Middle frontal gyrus (tissue), 1 donor: Measurements from ENCODE around the gene CCDC88B.

ENCODE experiments used
- DNase-seq: peaks from one replicate; pipeline ENCODE4 v3.0.0-alpha.2; 2015; ENCODE audit warnings: low spot score; ENCODE audit errors: extremely low spot score

The CCDC88B gene

DNA sequence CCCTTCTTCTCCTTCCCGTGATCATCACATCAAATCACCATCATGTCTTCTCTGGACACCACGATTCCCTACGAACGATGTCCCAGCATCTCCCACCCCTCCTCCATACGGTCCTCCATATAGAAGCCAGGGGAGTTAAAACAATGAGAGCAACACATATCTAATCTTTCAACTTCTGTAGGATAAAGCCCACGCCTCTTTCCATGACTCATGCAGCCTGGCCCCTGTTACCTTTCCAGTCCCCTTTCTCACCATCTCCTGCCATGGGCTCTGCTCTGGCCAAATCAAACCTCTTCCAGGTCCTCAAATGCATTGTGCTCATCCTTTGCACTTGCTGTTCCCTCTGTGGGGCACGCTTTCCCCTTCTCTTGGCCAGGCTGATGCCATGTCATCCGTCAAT is 42.6 kb downstream of the CCDC88B start:
- DNase-seq: no peak

- DNase-seq: no peak
Observed at GRCh38 chr11:64383580-64383979, 43.6 kb downstream of the CCDC88B start.

GRCh38 chr11:64384028-64384737 is 44.2 kb downstream of the CCDC88B start:
- DNase-seq: no peak

DNA sequence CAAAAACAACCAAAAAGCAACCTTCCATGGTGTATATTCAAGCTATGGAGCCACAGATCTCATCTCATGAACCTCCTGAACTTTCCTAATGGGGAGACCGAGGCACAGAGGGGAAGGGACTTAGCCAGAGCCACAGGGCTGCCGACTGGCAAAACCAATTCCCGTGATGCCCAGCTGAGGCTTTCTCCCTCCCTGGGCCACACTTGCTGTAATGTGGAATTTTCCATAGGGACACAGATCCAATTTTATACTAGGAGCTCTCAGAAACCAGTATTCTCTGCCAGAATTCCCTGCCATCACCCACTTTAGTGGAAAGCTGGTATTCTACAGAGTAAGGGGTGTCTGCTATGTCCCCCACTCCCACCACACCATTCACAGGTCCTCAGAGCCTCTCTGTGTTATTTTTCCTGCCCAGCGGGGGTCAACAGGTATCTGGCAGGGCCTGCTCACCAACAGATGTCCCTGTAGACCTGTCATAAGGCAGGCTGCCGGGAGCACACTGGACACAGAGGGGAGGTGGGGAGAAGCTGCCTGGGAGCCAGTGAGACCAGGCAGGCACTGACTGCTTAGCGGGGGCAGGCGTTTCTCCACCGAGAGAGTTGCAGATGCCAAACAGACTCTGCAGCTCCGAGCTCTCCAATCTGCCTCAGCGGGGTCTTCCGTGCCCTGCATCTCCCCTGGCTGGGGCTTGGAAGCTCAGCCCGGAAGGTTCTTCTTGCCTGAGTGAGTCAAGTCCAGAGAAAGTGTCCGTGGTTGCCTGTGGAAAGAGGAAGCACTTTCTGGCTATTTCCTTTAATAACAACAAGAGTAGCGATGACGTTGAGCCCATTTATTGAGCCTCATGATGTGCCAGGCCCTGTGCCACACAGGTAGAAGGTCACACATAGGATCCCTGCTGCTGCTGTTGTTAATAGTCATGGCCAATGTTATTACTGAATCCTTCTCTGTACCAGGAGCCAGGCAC is 45.3 kb downstream of the CCDC88B start:
- DNase-seq: peak; percentile 47

DNA sequence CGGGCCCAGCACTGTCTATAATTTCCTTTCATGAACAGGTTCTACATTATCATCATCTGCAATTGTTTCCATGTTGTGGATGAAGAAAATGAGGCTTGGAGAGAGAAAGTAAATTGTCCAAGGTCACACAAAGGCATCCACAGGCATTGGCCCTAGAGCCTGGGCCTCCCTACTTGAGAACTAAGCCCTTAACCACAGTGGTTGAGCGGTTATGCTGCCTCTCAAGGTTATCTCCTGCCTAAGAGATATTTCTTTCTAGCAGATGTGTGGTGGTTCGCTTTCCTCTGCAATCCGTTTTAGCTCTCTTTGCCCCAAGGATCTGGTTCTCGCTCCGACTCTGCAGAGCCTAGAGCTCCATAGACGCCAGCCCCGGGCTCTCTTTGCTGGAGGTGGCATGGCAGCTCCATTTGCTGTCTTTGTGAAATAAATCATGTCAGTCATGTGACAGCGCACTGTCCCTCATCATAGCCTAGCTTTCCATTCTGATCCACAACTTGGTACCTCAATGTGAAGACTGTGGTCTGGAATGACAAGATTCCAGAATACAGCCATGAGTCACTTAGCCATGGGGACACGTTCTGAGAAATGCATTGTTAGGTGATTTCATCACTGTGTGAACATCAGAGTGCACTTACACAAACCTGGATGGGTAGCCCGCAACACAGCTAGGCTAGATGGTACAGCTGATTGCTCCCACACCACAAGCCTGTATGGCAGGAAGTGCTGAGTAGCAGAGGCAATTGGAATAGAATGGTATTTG is 46.1 kb downstream of the CCDC88B start:
- DNase-seq: no peak

GRCh38 chr11:64387916-64388315 is 47.9 kb downstream of the CCDC88B start:
- no peak for DNase-seq

DNA sequence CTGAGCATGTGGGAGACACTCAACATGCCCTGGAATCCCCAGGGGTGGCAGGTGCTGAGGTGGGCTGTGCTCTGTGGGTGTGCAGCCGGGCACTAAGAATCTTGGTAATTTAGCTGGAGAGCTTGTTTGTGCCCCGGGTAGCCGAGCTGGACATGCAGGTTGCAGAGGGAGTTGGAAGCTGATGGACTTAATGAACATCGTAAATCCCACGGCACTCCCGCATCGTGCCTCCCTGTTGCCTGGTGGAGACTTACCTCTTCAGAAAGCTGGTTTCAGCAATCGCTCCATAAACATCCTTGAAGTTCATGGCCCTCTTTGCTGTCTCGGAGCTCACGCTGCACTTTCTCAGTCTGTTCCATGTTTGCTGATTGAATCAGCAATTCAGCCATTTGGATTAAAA is 48.9 kb downstream of the CCDC88B start:
- no peak for DNase-seq

DNA sequence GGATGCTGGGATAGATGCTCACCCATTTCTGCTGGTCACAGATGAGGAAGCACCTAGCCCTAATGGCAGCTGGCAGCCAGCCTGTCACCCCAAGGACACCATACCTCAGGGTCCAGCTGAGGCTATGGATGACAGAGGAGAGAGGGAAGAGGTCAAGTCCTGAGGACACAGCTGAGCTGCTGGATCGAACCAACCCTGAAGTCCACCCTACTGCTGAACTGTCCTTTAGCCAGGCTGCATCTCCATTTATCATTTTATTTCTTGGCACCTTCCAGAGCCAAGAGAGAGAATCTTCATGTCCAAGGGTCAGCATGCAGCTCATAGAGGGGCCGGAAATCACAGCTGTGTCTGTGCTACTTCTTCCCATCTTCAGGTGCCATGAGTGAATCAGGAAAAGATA is 49.8 kb downstream of the CCDC88B start:
- DNase-seq: no peak

DNA sequence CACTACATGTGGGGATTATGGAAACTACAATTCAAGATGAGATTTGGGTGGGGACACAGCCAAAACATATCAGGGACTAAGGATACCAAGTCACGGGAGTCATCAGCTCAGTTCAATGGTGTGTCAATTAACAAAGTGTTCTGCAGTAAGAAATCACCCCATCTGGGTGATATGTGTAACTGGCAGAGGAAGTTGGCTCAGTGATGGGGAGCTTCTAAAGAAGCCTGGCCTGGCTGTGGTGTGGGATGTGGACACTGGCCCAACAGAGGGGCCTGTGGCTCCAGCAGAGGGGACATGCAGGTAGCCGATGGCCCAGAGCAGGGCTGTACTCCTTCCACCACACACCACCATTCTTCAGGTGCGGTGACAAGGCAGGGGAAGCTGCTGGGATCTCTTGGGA is 50.6 kb downstream of the CCDC88B start:
- DNase-seq: no peak

DNA sequence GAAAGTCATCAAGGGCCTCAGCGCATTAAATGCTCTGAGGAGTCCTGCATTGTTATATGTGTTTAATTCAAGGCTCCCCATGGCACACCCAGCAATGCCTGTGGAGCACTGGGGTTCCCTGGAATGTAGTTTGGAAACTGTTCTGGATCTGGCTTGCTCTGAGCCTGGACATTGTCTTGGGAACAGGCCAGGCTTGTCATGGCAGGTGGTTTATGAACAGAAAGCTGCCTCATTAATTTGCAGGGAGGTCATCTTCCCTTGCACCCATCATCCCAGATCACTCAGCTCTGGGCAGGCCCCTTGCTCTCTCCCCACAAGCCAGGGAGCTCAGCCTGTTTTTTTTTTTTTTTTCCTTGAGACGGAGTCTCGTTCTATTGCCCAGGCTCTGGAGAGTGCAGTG is 51.8 kb downstream of the CCDC88B start:
- no peak for DNase-seq

GRCh38 chr11:64395545-64396078 is 55.6 kb downstream of the CCDC88B start:
- no peak for DNase-seq

DNA sequence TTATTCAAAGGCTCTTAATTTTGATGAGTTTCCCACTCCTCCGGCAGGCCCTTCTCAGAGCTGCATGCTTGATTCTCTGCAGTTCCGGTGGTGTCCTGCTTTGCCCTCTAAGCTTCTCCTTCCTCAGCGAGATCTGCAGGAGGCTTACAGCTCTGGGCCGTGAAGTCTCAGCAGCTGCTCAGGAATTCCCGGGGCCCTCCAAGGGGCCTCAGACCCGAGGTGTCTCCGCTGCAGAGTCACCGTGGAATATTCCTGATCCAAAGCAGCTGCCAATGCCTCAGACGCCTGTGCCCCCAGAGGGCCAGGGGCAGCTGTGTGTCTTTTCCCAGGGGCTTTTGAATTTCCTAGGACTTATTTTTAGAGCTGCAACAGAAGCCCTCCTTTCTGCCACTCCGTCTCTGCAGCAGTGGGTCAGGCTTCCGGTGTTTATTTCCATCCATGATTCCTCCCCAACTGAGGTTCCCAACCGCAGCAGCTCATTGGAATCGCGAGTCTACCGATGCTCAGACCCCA is 56.1 kb downstream of the CCDC88B start:
- no peak for DNase-seq

DNA sequence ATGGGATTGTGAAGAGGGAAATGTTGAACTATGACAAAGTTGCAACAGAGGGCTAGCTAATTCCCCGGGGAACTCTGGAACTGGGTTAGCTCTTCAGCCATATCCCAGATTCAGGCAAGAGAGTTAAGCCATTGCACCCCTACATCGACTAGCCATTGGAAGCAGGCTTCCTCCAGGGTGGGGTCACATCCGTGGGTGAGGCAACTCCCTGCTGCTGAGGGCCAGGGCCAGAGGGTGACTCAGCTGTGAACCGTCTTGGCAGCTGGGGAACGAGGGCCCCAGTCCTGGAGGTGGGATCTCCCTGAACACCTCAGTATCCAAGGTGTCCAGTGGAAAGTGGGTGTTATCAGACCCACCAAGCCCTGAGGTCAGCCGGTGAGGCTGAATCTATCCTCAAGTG is 60.1 kb downstream of the CCDC88B start:
- no peak for DNase-seq

GRCh38 chr11:64400667-64401066 is 60.7 kb downstream of the CCDC88B start:
- no peak for DNase-seq

DNA sequence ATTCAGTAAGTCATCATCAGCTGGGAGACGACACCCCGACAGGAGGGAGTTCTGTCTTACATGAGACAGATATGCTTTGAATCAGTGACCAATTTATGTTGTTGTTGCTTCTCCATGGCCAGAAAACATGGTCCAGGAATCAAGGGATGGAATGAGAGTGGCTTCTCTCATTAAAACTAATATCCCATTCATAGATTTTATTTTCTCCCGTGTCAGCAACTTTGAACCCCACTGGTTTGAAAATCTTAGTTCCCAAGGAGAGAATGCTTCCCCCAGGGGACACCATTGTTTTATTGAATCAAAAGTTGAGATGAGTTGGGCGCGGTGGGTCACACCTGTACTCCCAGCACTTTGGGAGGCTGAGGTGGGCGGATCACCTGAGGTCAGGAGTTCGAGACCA is 61.8 kb downstream of the CCDC88B start:
- no peak for DNase-seq

DNA sequence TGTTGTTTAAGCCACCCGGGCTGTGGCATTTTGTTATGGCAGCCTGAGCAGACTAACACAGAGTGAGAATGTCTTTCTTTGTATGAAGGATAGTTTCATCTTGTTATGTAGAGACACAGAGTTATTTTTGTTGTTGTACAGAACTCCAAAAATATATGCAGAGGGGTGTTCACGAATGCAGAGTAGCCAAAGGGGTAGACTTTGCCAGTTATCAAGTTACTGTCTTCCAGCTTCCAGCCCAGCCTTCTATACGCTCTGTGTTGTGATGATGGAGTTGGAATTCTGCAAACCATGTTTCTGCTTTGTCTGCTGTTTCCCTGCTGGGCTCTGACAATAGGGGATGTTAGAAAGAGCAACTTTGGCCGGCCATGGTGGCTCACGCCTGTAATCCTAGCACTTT is 63.1 kb downstream of the CCDC88B start:
- DNase-seq: no peak

GRCh38 chr11:64406221-64406946 is 66.4 kb downstream of the CCDC88B start:
- DNase-seq: no peak
